ENCODE results near the gene CORO2A. TPM values are rescaled to one million over a fixed set of nuclear protein-coding genes. Genes with fewer than 3 reads are reported as not detected.

Gene CORO2A
- total RNA-seq, 4 donors from 2014 or later, result 1.1 to 3.5 (median 2.1) TPM

GRCh38 chr9:98171176-98171925 lies 21.1 kb downstream of the CORO2A start:
- intact Hi-C loops (cut with DNase I), result no loop called here
- Histone ChIP-seq H3K4me1 (no peaks in the 10 kb centered on the region), H3K36me3 (no peaks in the 10 kb centered on the region), H3K27ac (no peak overlapping the region), H3K27me3 (no peaks in the 10 kb centered on the region), H3K4me3 (replicated peaks in 1 of 3) (no peak overlapping the region), H3K9me3 (no peaks in the 10 kb centered on the region)
- no peak for TF ChIP-seq POLR2A (IDR thresholded peaks at IDR 0.05)
- no peak for TF ChIP-seq CTCF (IDR thresholded peaks at IDR 0.05)
- WGBS, 2 donors, result 72 to 77% methylated on average over 11 to 12 of the region's 16 CpGs
- DNase-seq, result no peak

- no peak for DNase-seq
- TF ChIP-seq POLR2A (IDR thresholded peaks at IDR 0.05), result no peak
- TF ChIP-seq CTCF (IDR thresholded peaks at IDR 0.05), result no peak
- no peaks in the 10 kb centered on the region for H3K36me3 ChIP-seq
- no peak overlapping the region for H3K4me3 ChIP-seq (replicated peaks in 1 of 3)
- intact Hi-C loops (cut with DNase I), result no loop called here
- no peaks in the 10 kb centered on the region for H3K4me1 ChIP-seq
- 82 to 84% methylated on average over 13 to 15 of the region's 15 CpGs for WGBS, 2 donors
- H3K27ac ChIP-seq, result no peak overlapping the region
- no peaks in the 10 kb centered on the region for H3K27me3 ChIP-seq
- H3K9me3 ChIP-seq, result no peaks in the 10 kb centered on the region
Observed at GRCh38 chr9:98168941-98169488, 23.4 kb downstream of the CORO2A start.

- Histone ChIP-seq H3K27ac (no peak overlapping the region), H3K9me3 (no peaks in the 10 kb centered on the region), H3K27me3 (no peaks in the 10 kb centered on the region), H3K4me1 (no peaks in the 10 kb centered on the region), H3K36me3 (no peaks in the 10 kb centered on the region), H3K4me3 (replicated peaks in 1 of 3) (no peak overlapping the region)
- intact Hi-C loops (cut with DNase I), result no loop called here
- DNase-seq, result no peak
- WGBS, 2 donors, result 77 to 82% methylated on average over 3 of the region's 3 CpGs
- TF ChIP-seq POLR2A (IDR thresholded peaks at IDR 0.05) (no peak), CTCF (IDR thresholded peaks at IDR 0.05) (no peak)
Observed at GRCh38 chr9:98168153-98168780, 24.2 kb downstream of the CORO2A start.

GRCh38 chr9:98164912-98165311 lies 27.5 kb downstream of the CORO2A start:
- H3K36me3 ChIP-seq, result no peaks in the 10 kb centered on the region
- H3K27ac ChIP-seq, result no peak overlapping the region
- TF ChIP-seq CTCF (IDR thresholded peaks at IDR 0.05) (no peak), POLR2A (IDR thresholded peaks at IDR 0.05) (no peak)
- H3K4me1 ChIP-seq, result peaks cover 0 to 7% of the 10 kb centered on the region in 2 donors
- no peak overlapping the region for H3K4me3 ChIP-seq (replicated peaks in 1 of 3)
- 87 to 91% methylated on average over 7 of the region's 7 CpGs for WGBS, 2 donors
- DNase-seq, result no peak
- intact Hi-C loops (cut with DNase I), result no loop called here
- H3K9me3 ChIP-seq, result no peaks in the 10 kb centered on the region
- no peaks in the 10 kb centered on the region for H3K27me3 ChIP-seq

- WGBS, 2 donors, result 70 to 80% methylated on average over 12 of the region's 12 CpGs
- peak; percentile 52 to 53 for DNase-seq
- Histone ChIP-seq H3K36me3 (no peaks in the 10 kb centered on the region), H3K27me3 (no peaks in the 10 kb centered on the region), H3K4me3 (replicated peaks in 1 of 3) (no peak overlapping the region), H3K9me3 (no peaks in the 10 kb centered on the region), H3K27ac (no peak overlapping the region), H3K4me1 (peaks cover 0 to 7% of the 10 kb centered on the region in 2 donors)
- intact Hi-C loops (cut with DNase I), result no loop called here
- no peak for TF ChIP-seq CTCF (IDR thresholded peaks at IDR 0.05)
- TF ChIP-seq POLR2A (IDR thresholded peaks at IDR 0.05), result no peak
Observed at GRCh38 chr9:98162613-98163012, 29.8 kb downstream of the CORO2A start.
